K562 (cell line): ENCODE measurements around the gene ARF1. TPM values are rescaled to one million over a fixed set of nuclear protein-coding genes. Genes with fewer than 3 reads are reported as not detected.

Experiments used
- ATAC-seq: fragments of 200-7000 bp; cut with Tn5 transposase; 3 replicates; pipeline ENCODE4 v1.9.1; 2020; ENCODE audit warnings: moderate library complexity
- BruUV-seq: library from RNA; stranded (reverse); fragments of 400-500 nt; replicated peaks from 2 replicates; lab custom pipeline; 2021; lab: Mats Ljungman, UMichigan
- CTCF ChIA-PET: fragments of 300-600 bp; formaldehyde crosslinking; extraction: SDS; loops from one replicate; lab custom pipeline; 2021; ENCODE audit warnings: low intra/inter-chr PET ratio; lab: Yijun Ruan, JAX
- POLR2A ChIA-PET: fragments of 300-600, 350-650 bp; sonication (Branson Sonifier 250); formaldehyde crosslinking; extraction: SDS; loops from one replicate; lab custom pipeline; 2021; ENCODE audit warnings: antibody characterized with exemption, inconsistent platforms; lab: Yijun Ruan, JAX
- DNase-seq, 4 experiments: peaks; one replicate each; pipeline versions ENCODE4 v3.0.0 to v3.0.0-alpha.2; 2011 to 2018; ENCODE audit warnings: low spot score in 3 of 4, mixed read lengths in 3 of 4; ENCODE audit errors: extremely low read depth in 1 of 4
- FAIRE-seq: peaks from 2 replicates; lab custom pipeline; 2011; peaks lifted over from hg19 to GRCh38; lab: Jason Lieb, UNC
- H2AFZ ChIP-seq: 2 replicates; pipeline ENCODE4 v1.6.0; 2011; ENCODE audit warnings: low read depth, low read length, control low read depth, inconsistent platforms
- H3K27ac ChIP-seq: fragments of 200-600 bp; 3 replicates; pipeline ENCODE4 v1.8.0; 2011; ENCODE audit warnings: low read depth, mild to moderate bottlenecking, control low read depth, inconsistent platforms, low read length, moderate library complexity, mixed read lengths; ENCODE audit errors: extremely low read depth
- H3K27me3 ChIP-seq, 2 experiments: fragments of 300-600 bp in 1 of 2; 2 replicates in 1 of 2; 3 replicates in 1 of 2; pipeline versions ENCODE4 v1.6.0 to v1.8.0; 2011; ENCODE audit warnings: inconsistent platforms in 2 of 2, low read length in 2 of 2, mild to moderate bottlenecking in 1 of 2, mixed read lengths in 1 of 2, moderate library complexity in 1 of 2; ENCODE audit not compliant: control insufficient read depth in 2 of 2, insufficient read depth in 2 of 2
- H3K36me3 ChIP-seq: fragments of 300-600 bp; 3 replicates; pipeline ENCODE4 v1.8.0; 2011; ENCODE audit warnings: mild to moderate bottlenecking, low read length, inconsistent platforms; ENCODE audit not compliant: control insufficient read depth, insufficient read depth
- H3K4me1 ChIP-seq, 2 experiments: fragments of 200-600 bp in 1 of 2; replicated peaks in 1 of 2; 2 replicates in 1 of 2; 3 replicates in 1 of 2; pipeline versions ENCODE4 v1.5.1 to v1.8.0; 2011; ENCODE audit warnings: inconsistent platforms in 2 of 2, low read length in 2 of 2, mild to moderate bottlenecking in 1 of 2, mixed read lengths in 1 of 2, moderate library complexity in 1 of 2; ENCODE audit not compliant: control insufficient read depth in 2 of 2, insufficient read depth in 2 of 2
- H3K4me2 ChIP-seq: 2 replicates; pipeline ENCODE4 v1.6.1; 2011; ENCODE audit warnings: low read length, control low read depth, inconsistent platforms, mixed read lengths; ENCODE audit not compliant: insufficient read depth
- H3K4me3 ChIP-seq: fragments of 200-600 bp; sonication (generic), shearing (Covaris generic); 2 replicates; pipeline ENCODE4 v1.5.1; 2016; ENCODE audit warnings: control low read depth, inconsistent platforms
- H3K79me2 ChIP-seq: fragments of 200-600 bp; 3 replicates; pipeline ENCODE4 v1.8.0; 2011; ENCODE audit warnings: low read length, inconsistent platforms; ENCODE audit not compliant: control insufficient read depth, insufficient read depth
- H3K9ac ChIP-seq, 2 experiments: 2 replicates each; pipeline versions ENCODE4 v1.6.0 to v1.6.1; 2011; ENCODE audit warnings: low read depth in 2 of 2, low read length in 2 of 2, control low read depth in 1 of 2, inconsistent platforms in 1 of 2, mild to moderate bottlenecking in 1 of 2, mixed read lengths in 1 of 2; ENCODE audit not compliant: insufficient read depth in 1 of 2
- H3K9me1 ChIP-seq: one replicate; pipeline ENCODE4 v1.6.0; 2011; ENCODE audit warnings: inconsistent platforms, mild to moderate bottlenecking, low read length, moderate library complexity; ENCODE audit not compliant: control insufficient read depth, insufficient read depth
- H3K9me3 ChIP-seq: replicated peaks from 2 replicates; pipeline ENCODE4 v1.5.1; 2011; ENCODE audit warnings: low read depth, low read length, inconsistent platforms; ENCODE audit not compliant: control insufficient read depth, insufficient read depth
- H4K20me1 ChIP-seq: replicated peaks from 2 replicates; pipeline ENCODE4 v1.6.1; 2011; ENCODE audit warnings: low read length, inconsistent platforms, mixed read lengths; ENCODE audit not compliant: control insufficient read depth, insufficient read depth
- E2F6 ChIP-seq, 2 experiments: IDR thresholded peaks; 2 replicates each; pipeline ENCODE4 v1.6.1; 2011; ENCODE audit warnings: borderline replicate concordance in 1 of 2, control low read depth in 1 of 2, low read depth in 1 of 2, low read length in 1 of 2, mild to moderate bottlenecking in 1 of 2, mixed read lengths in 1 of 2, moderate library complexity in 1 of 2; ENCODE audit not compliant: insufficient read depth in 1 of 2, insufficient read length in 1 of 2, poor library complexity in 1 of 2, severe bottlenecking in 1 of 2; ENCODE audit errors: extremely low read depth in 1 of 2
- PCBP2 ChIP-seq: fragments of 200-400 bp; formaldehyde crosslinking; IDR thresholded peaks from 2 replicates; pipeline ENCODE4 v1.6.1; 2018; ENCODE audit warnings: low read length, low read depth, mild to moderate bottlenecking, moderate library complexity; ENCODE audit not compliant: poor library complexity, severe bottlenecking
- SIN3A ChIP-seq, 2 experiments: fragments of 150-350 bp in 1 of 2; IDR thresholded peaks; 2 replicates each; pipeline ENCODE4 v1.6.1; 2011 to 2016; ENCODE audit warnings: borderline replicate concordance in 2 of 2, low read depth in 2 of 2, low read length in 2 of 2, mild to moderate bottlenecking in 2 of 2, moderate library complexity in 2 of 2; ENCODE audit not compliant: control insufficient read depth in 1 of 2
- SIX5 ChIP-seq, 2 experiments: IDR thresholded peaks; 2 replicates each; pipeline ENCODE4 v1.6.1; 2011; ENCODE audit warnings: low read length in 2 of 2, borderline replicate concordance in 1 of 2, low read depth in 1 of 2, mild to moderate bottlenecking in 1 of 2, moderate library complexity in 1 of 2; ENCODE audit not compliant: insufficient read depth in 1 of 2
- TAL1 ChIP-seq: fragments of 450-650 bp; IDR thresholded peaks from 2 replicates; pipeline ENCODE4 v1.6.1; 2016; ENCODE audit warnings: mild to moderate bottlenecking
- TEAD4 ChIP-seq, 2 experiments: sonication (generic) in 1 of 2; formaldehyde crosslinking in 1 of 2; IDR thresholded peaks; 2 replicates each; pipeline versions ENCODE4 v1.6.1 to v1.8.0; 2012 to 2022; ENCODE audit warnings: borderline replicate concordance in 1 of 2, inconsistent platforms in 1 of 2, low read length in 1 of 2, mild to moderate bottlenecking in 1 of 2, missing genetic modification reagents in 1 of 2
- WGBS: fragments of 100-300 bp; shearing (Covaris generic); methylation state at CpG from one replicate; pipeline ENCODE4 v1.1.6; 2016; ENCODE audit warnings: low coverage, mixed read lengths; ENCODE audit not compliant: insufficient coverage; ENCODE audit errors: missing lambda C conversion rate; 5-methylcytosine and 5-hydroxymethylcytosine counted together
- in situ Hi-C: fragments of 300-500 bp; cut with MboI; formaldehyde crosslinking; loops from 4 replicates; pipeline ENCODE4 v1.15.0; 2018; ENCODE audit warnings: inconsistent platforms, mixed read lengths
- intact Hi-C: fragments of 100-400 bp; cut with micrococcal nuclease; formaldehyde crosslinking; loops from 2 replicates; pipeline ENCODE4 v1.14.2; 2022
- polyA plus RNA-seq, 8 experiments: library from polyadenylated mRNA; depleted of rRNA in 4 of 8; stranded (reverse) in 5 of 8; unstranded in 3 of 8; fragments of >200 nt; fragmentation: Nextera tagmentation in 2 of 8; fragmentation: Illumina TruSeq in 1 of 8; extraction: Ambion mirVana in 2 of 8; extraction: Trizol in 1 of 8; gene quantifications; 2 replicates each; pipeline versions ENCODE4 v1.2.1 to v1.2.3, GENCODE V29; 2011 to 2014; ENCODE audit warnings: inconsistent platforms in 1 of 8, missing spikeins in 1 of 8
- total RNA-seq, 7 experiments: library from RNA; depleted of rRNA in 6 of 7; stranded (reverse); fragments of >200 nt in 6 of 7; fragmentation: Illumina TruSeq in 2 of 7; extraction: Trizol in 2 of 7; gene quantifications; 2 replicates each; pipeline versions ENCODE4 v1.2.1 to v1.2.3, GENCODE V29; 2011 to 2021; ENCODE audit warnings: low replicate concordance in 1 of 7

ARF1 gene
- total and polyA plus RNA-seq, 9 of the 15 experiments (the other 6 are each of a cell fraction or from before 2014, with no cell fraction given) = 69.8 to 593 (median 325) TPM

GRCh38 chr1:228062812-228063211 lies 19.7 kb upstream of the ARF1 start:
- FAIRE-seq (no peak), DNase-seq (no peak), ATAC-seq (no peak)
- H3K27ac ChIP-seq = no peak overlapping the region
- H3K4me1 ChIP-seq = peaks cover 0 to 44% of the 10 kb centered on the region in 2 experiments; a peak in 3 of 5 replicates
- in situ Hi-C loops = no loop called here
- H3K36me3 ChIP-seq = no peaks in the 10 kb centered on the region
- no peaks in the 10 kb centered on the region for H3K79me2 ChIP-seq
- H3K27me3 ChIP-seq = peaks cover 8 to 31% of the 10 kb centered on the region in 2 experiments; a peak in 3 of 5 replicates
- ChIA-PET POLR2A (interaction anchor here (1.9 kb wide), 1 partner anchor 11 kb away, joined by 7 read pairs; no protein-coding TSS in a partner anchor), CTCF (no interaction called here)
- no peak overlapping the region for H3K4me2 ChIP-seq
- H3K9ac ChIP-seq = no peak overlapping the region
- H3K9me3 ChIP-seq = no peaks in the 10 kb centered on the region
- TF ChIP-seq TEAD4 (IDR thresholded peaks at IDR 0.05; ENCODE audit: low read length) (no peak), TEAD4 (CRISPR knock-in tag; IDR thresholded peaks at IDR 0.05; ENCODE audit: borderline replicate concordance) (no peak), SIN3A (IDR thresholded peaks at IDR 0.05; ENCODE audit: borderline replicate concordance in 2 of 2, control insufficient read depth in 1 of 2, low read depth in 2 of 2, low read length in 2 of 2) (no peak), E2F6 (IDR thresholded peaks at IDR 0.05; ENCODE audit: borderline replicate concordance in 1 of 2, extremely low read depth in 1 of 2, insufficient read depth in 1 of 2, insufficient read length in 1 of 2, low read depth in 1 of 2, low read length in 1 of 2, poor library complexity in 1 of 2, severe bottlenecking in 1 of 2) (no peak), TAL1 (no peak), SIX5 (IDR thresholded peaks at IDR 0.05; ENCODE audit: borderline replicate concordance in 1 of 2, insufficient read depth in 1 of 2, low read depth in 1 of 2, low read length in 2 of 2) (no peak), PCBP2 (no peak)
- H2AFZ ChIP-seq = no peak overlapping the region
- intact Hi-C loops = no loop called here
- no peak overlapping the region for H3K4me3 ChIP-seq
- H3K9me1 ChIP-seq = no peaks in the 10 kb centered on the region
- WGBS = 3% methylated on average over 4 of the region's 4 CpGs
- BruUV-seq = no TSS peak
- no peaks in the 10 kb centered on the region for H4K20me1 ChIP-seq
